ENCODE data around the gene RTCA.

DNA sequence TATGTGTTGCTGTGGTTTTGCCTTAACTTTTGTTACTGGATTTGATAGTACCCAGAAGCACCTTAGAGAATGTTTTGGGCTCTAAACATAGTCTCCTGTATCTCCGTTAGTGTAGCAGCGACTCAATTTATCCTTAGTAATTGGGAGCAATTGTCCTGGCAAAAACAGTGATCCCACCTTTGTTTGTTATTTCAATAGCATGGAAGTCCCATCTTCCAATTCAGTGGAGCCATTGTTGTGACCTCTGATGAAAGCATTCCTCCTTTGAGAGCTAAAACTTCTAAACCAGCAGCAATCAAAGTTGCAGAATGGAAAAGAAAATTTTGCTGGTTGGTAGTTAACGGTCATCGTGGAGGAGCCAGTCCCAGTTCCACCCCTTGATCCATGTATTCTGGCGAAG, 34.7 kb downstream of the RTCA start:
- TF ChIP-seq CTCF (conservative IDR thresholded peaks at IDR 0.05 in 1 of 2, IDR thresholded peaks at IDR 0.05 in 1 of 2; ENCODE audit: extremely low read depth in 1 of 2, insufficient read depth in 1 of 2, low read depth in 1 of 2, low read length in 2 of 2), result no peak
- no peak for TF ChIP-seq EZH2 (IDR thresholded peaks at IDR 0.05; ENCODE audit: borderline replicate concordance, low read length)

Data from mammary epithelial cell (primary cell).